Measurements from ENCODE around the gene GPBP1L1. TPM values are rescaled to one million over a fixed set of nuclear protein-coding genes. Genes with fewer than 3 reads are reported as not detected.

Gene GPBP1L1
- total and polyA plus RNA-seq, 2 of the 13 experiments (the other 11 are each of a cell fraction or from before 2014, with no cell fraction given), result 45.9 to 86.1 TPM

- TF ChIP-seq CSRNP1 (CRISPR knock-in tag; IDR thresholded peaks at IDR 0.05) (no peak), CBX2 (IDR thresholded peaks at IDR 0.05; ENCODE audit: low read depth, low read length) (no peak), CBX2 (CRISPR knock-in tag; IDR thresholded peaks at IDR 0.05; ENCODE audit: low read depth) (no peak), SNAPC4 (CRISPR knock-in tag; IDR thresholded peaks at IDR 0.05) (no peak), ZNF274 (CRISPR knock-in tag; IDR thresholded peaks at IDR 0.05) (no peak), CCDC6 (CRISPR knock-in tag; IDR thresholded peaks at IDR 0.05) (peak; percentile 29; the same call in 1 of the 2 replicates), ZNF12 (CRISPR knock-in tag; IDR thresholded peaks at IDR 0.05) (0 out of 2 replicates have a peak, but pooled peaks have one; percentile 21), KDM4B (CRISPR knock-in tag; IDR thresholded peaks at IDR 0.05) (no peak), ZBTB7A (CRISPR knock-in tag; IDR thresholded peaks at IDR 0.05) (peak; percentile 69; the same call in 1 of the 2 replicates), ZNF629 (CRISPR knock-in tag; conservative IDR thresholded peaks at IDR 0.05) (no peak), TARDBP (CRISPR knock-in tag; IDR thresholded peaks at IDR 0.05) (no peak), GZF1 (CRISPR knock-in tag; IDR thresholded peaks at IDR 0.05) (no peak), ZNF441 (CRISPR knock-in tag; IDR thresholded peaks at IDR 0.05; ENCODE audit: borderline replicate concordance) (peak; percentile 53; the same call in 1 of the 2 replicates), POLR2G (IDR thresholded peaks at IDR 0.05; ENCODE audit: low read depth, low read length) (peak; percentile 99), ELF3 (CRISPR knock-in tag; IDR thresholded peaks at IDR 0.05) (no peak), ZNF282 (IDR thresholded peaks at IDR 0.05; ENCODE audit: partially characterized antibody) (no peak), MZF1 (CRISPR knock-in tag; IDR thresholded peaks at IDR 0.05; ENCODE audit: borderline replicate concordance) (no peak), ONECUT2 (CRISPR knock-in tag; IDR thresholded peaks at IDR 0.05) (no peak), ZBTB37 (CRISPR knock-in tag; IDR thresholded peaks at IDR 0.05) (no peak), ZNF605 (CRISPR knock-in tag; IDR thresholded peaks at IDR 0.05) (peak; percentile 78), ZNF337 (CRISPR knock-in tag; IDR thresholded peaks at IDR 0.05; ENCODE audit: borderline replicate concordance, low read depth) (no peak), ZNF10 (CRISPR knock-in tag; IDR thresholded peaks at IDR 0.05; ENCODE audit: borderline replicate concordance, low read depth) (no peak), HNRNPL (IDR thresholded peaks at IDR 0.05; ENCODE audit: low read depth, low read length) (no peak), FOSL1 (CRISPR knock-in tag; IDR thresholded peaks at IDR 0.05; ENCODE audit: borderline replicate concordance) (0 out of 2 replicates have a peak, but pooled peaks have one; percentile 24)
Observed at GRCh38 chr1:45583666-45584350, 102.5 kb downstream of the GPBP1L1 start, which contains the start of gene NASP (continued).
